ENCODE data around the gene GPR83. TPM values are rescaled to one million over a fixed set of nuclear protein-coding genes. Genes with fewer than 3 reads are reported as not detected.

GPR83 gene
- total RNA-seq, 2 donors from 2014 or later: 0.13 to 0.26 TPM

DNA sequence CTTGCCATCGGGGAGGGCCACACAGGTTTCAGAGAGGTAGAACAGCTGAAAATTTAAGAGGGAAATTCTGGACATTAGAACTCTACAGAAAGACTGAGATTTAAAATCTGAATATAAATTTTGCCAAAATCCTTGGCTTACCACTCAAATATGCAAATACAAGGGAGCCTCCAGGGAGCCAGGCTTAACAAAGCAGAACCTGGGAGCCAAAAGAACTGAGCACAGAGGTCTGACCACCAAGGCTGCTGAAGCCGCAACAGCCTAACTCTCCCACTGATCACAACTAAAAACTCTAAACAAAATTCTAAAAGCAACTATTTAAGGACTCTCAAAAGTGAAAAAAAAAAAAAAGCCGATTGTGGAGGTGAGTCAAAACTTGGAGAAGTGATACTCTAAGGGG, 62.6 kb downstream of the GPR83 start:
- WGBS, 2 experiments (ENCODE audit: insufficient coverage in 1 of 2, insufficient read length in 1 of 2): 86 to 100% methylated on average over 1 to 3 of the region's 3 CpGs
- H3K36me3 ChIP-seq (ENCODE audit: control insufficient read depth, insufficient read depth, low read length): no peaks in the 10 kb centered on the region
- H3K9me3 ChIP-seq (ENCODE audit: control insufficient read depth, low read length): no peaks in the 10 kb centered on the region
- H3K4me3 ChIP-seq (ENCODE audit: low read length): no peak overlapping the region
- H3K9ac ChIP-seq (ENCODE audit: extremely low read depth, low read length, poor library complexity, severe bottlenecking): no peak overlapping the region
- no peak overlapping the region for H3K27ac ChIP-seq (ENCODE audit: low read depth, low read length)
- H3K27me3 Mint-ChIP-seq (ENCODE audit: insufficient read depth): no peaks in the 10 kb centered on the region
- no peaks in the 10 kb centered on the region for H3K4me1 Mint-ChIP-seq
- TF ChIP-seq, protein P1, sequence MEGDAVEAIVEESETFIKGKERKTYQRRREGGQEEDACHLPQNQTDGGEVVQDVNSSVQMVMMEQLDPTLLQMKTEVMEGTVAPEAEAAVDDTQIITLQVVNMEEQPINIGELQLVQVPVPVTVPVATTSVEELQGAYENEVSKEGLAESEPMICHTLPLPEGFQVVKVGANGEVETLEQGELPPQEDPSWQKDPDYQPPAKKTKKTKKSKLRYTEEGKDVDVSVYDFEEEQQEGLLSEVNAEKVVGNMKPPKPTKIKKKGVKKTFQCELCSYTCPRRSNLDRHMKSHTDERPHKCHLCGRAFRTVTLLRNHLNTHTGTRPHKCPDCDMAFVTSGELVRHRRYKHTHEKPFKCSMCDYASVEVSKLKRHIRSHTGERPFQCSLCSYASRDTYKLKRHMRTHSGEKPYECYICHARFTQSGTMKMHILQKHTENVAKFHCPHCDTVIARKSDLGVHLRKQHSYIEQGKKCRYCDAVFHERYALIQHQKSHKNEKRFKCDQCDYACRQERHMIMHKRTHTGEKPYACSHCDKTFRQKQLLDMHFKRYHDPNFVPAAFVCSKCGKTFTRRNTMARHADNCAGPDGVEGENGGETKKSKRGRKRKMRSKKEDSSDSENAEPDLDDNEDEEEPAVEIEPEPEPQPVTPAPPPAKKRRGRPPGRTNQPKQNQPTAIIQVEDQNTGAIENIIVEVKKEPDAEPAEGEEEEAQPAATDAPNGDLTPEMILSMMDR (conservative IDR thresholded peaks at IDR 0.05): no peak
- peaks cover 12% of the 10 kb centered on the region for H3K9me3 Mint-ChIP-seq
- no peaks in the 10 kb centered on the region for H3K27me3 ChIP-seq (ENCODE audit: control insufficient read depth, insufficient read depth, low read length, poor library complexity, severe bottlenecking)
- DNase-seq: no peak
- H3K27ac Mint-ChIP-seq: no peak overlapping the region
- H3K36me3 Mint-ChIP-seq (ENCODE audit: low read depth): no peaks in the 10 kb centered on the region
- no peak overlapping the region for H3K4me3 Mint-ChIP-seq
- no peaks in the 10 kb centered on the region for H3K4me1 ChIP-seq (ENCODE audit: control insufficient read depth, insufficient read depth, low read length)

DNA sequence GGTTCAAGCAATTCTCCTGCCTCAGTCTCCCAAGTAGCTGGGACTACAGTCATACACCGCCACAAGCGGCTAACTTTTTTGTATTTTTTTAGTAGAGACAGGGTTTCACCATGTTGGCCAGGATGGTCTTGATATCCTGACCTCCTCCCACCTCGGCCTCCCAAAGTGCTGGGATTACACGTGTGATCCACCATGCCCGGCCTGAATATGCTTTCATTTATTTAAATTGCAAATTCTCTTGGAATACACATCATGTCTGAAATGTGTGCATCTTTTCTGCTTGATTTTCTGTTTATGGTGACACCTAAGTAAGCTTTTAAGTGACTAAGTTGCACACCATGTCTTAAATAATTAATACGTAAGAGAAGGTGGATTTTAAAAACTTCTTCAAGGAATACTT, 65.2 kb downstream of the GPR83 start:
- H3K4me3 Mint-ChIP-seq: no peak overlapping the region
- H3K9me3 Mint-ChIP-seq: peaks cover 10% of the 10 kb centered on the region
- 94 to 98% methylated on average over 3 to 6 of the region's 6 CpGs for WGBS, 2 experiments (ENCODE audit: insufficient coverage in 1 of 2, insufficient read length in 1 of 2)
- Histone ChIP-seq H3K36me3 (ENCODE audit: control insufficient read depth, insufficient read depth, low read length) (no peaks in the 10 kb centered on the region), H3K4me1 (ENCODE audit: control insufficient read depth, insufficient read depth, low read length) (no peaks in the 10 kb centered on the region), H3K9ac (ENCODE audit: extremely low read depth, low read length, poor library complexity, severe bottlenecking) (no peak overlapping the region), H3K4me3 (ENCODE audit: low read length) (no peak overlapping the region), H3K27ac (ENCODE audit: low read depth, low read length) (no peak overlapping the region), H3K27me3 (ENCODE audit: control insufficient read depth, insufficient read depth, low read length, poor library complexity, severe bottlenecking) (no peaks in the 10 kb centered on the region), H3K9me3 (ENCODE audit: control insufficient read depth, low read length) (no peaks in the 10 kb centered on the region)
- H3K4me1 Mint-ChIP-seq: no peaks in the 10 kb centered on the region
- H3K27ac Mint-ChIP-seq: no peak overlapping the region
- TF ChIP-seq, protein P1 (conservative IDR thresholded peaks at IDR 0.05): no peak
- no peaks in the 10 kb centered on the region for H3K36me3 Mint-ChIP-seq (ENCODE audit: low read depth)
- no peaks in the 10 kb centered on the region for H3K27me3 Mint-ChIP-seq (ENCODE audit: insufficient read depth)
- no peak for DNase-seq

DNA sequence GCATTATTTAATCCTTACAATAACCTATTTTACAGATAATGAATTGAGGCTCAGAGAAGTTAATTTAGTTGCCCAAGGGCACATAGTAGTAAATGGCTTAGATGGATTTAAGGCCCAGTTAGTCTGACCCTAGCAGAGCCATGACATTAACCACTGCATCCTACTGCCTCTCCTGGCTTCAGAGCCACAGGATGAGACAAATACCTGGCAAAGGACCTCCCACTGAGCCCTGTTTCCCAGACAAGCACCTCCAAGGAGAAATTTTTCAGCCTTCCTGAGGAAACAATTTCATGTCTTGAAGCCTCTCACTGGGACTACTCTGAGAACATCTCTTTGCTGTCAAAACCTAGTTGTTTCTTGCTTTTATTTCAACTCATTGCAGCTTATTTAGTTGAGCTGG, 68.4 kb downstream of the GPR83 start:
- Histone ChIP-seq H3K9ac (ENCODE audit: extremely low read depth, low read length, poor library complexity, severe bottlenecking) (no peak overlapping the region), H3K36me3 (ENCODE audit: control insufficient read depth, insufficient read depth, low read length) (no peaks in the 10 kb centered on the region), H3K27me3 (ENCODE audit: control insufficient read depth, insufficient read depth, low read length, poor library complexity, severe bottlenecking) (no peaks in the 10 kb centered on the region), H3K27ac (ENCODE audit: low read depth, low read length) (no peak overlapping the region), H3K4me1 (ENCODE audit: control insufficient read depth, insufficient read depth, low read length) (no peaks in the 10 kb centered on the region), H3K4me3 (ENCODE audit: low read length) (no peak overlapping the region), H3K9me3 (ENCODE audit: control insufficient read depth, low read length) (no peaks in the 10 kb centered on the region)
- TF ChIP-seq, protein P1 (conservative IDR thresholded peaks at IDR 0.05): no peak
- Mint-ChIP-seq H3K4me1 (no peaks in the 10 kb centered on the region), H3K27ac (no peak overlapping the region), H3K4me3 (no peak overlapping the region), H3K36me3 (ENCODE audit: low read depth) (no peaks in the 10 kb centered on the region), H3K27me3 (ENCODE audit: insufficient read depth) (peaks cover 4% of the 10 kb centered on the region), H3K9me3 (peaks cover 2% of the 10 kb centered on the region)
- DNase-seq: peak; percentile 75
